Measurements from ENCODE around the gene CCDC196.

The CCDC196 gene

DNA sequence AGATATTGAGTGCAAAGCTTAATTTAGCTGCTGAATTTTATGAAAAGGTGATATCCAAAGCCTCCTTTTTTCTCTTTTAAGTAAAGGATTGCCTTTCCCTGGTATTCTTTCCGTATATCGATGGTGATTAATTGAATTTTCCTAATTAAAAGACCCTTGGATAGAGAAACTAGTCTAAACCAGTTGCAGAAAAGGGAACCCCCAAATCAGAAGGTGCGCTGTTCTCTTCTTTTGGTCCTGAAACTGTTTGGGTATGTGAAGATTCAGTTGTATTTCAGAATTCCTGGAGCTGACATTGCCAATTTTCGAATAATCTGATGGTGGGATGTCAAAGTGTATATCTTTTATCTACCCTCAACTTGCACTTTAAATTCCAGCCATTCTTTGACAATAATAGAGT lies 23.7 kb downstream of the CCDC196 start:
- Histone ChIP-seq H3K4me1 (ENCODE audit: control insufficient read depth, insufficient read depth, low read length) (peaks cover 8% of the 10 kb centered on the region), H3K4me3 (ENCODE audit: low read depth, low read length) (peak overlapping the region; percentile 93), H3K27ac (ENCODE audit: extremely low read depth, low read depth, low read length) (no peak overlapping the region), H3K36me3 (ENCODE audit: control insufficient read depth in 2 of 2, insufficient read depth in 1 of 2, low read length in 2 of 2) (no peaks in the 10 kb centered on the region), H3K9me3 (ENCODE audit: control insufficient read depth, insufficient read depth, low read depth, low read length) (no peaks in the 10 kb centered on the region)
- ChIA-PET CTCF (no interaction called here), POLR2A (no interaction called here)
- no peak for TF ChIP-seq OVOL3 (tag by site-specific recombination; IDR thresholded peaks at IDR 0.05)
- TF ChIP-seq ZSCAN23 (tag by site-specific recombination; IDR thresholded peaks at IDR 0.05): no peak
- TF ChIP-seq SP2 (tag by site-specific recombination; IDR thresholded peaks at IDR 0.05): no peak
- TF ChIP-seq ZBTB21 (tag by site-specific recombination; IDR thresholded peaks at IDR 0.05): no peak
- TF ChIP-seq ZNF529 (tag by site-specific recombination; IDR thresholded peaks at IDR 0.05; ENCODE audit: insufficient replicate concordance): no peak
- TF ChIP-seq, protein P1, sequence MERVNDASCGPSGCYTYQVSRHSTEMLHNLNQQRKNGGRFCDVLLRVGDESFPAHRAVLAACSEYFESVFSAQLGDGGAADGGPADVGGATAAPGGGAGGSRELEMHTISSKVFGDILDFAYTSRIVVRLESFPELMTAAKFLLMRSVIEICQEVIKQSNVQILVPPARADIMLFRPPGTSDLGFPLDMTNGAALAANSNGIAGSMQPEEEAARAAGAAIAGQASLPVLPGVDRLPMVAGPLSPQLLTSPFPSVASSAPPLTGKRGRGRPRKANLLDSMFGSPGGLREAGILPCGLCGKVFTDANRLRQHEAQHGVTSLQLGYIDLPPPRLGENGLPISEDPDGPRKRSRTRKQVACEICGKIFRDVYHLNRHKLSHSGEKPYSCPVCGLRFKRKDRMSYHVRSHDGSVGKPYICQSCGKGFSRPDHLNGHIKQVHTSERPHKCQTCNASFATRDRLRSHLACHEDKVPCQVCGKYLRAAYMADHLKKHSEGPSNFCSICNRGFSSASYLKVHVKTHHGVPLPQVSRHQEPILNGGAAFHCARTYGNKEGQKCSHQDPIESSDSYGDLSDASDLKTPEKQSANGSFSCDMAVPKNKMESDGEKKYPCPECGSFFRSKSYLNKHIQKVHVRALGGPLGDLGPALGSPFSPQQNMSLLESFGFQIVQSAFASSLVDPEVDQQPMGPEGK (tag by site-specific recombination; IDR thresholded peaks at IDR 0.05): no peak
- TF ChIP-seq ZNF37A (tag by site-specific recombination; IDR thresholded peaks at IDR 0.05): no peak
- TF ChIP-seq, protein P2, sequence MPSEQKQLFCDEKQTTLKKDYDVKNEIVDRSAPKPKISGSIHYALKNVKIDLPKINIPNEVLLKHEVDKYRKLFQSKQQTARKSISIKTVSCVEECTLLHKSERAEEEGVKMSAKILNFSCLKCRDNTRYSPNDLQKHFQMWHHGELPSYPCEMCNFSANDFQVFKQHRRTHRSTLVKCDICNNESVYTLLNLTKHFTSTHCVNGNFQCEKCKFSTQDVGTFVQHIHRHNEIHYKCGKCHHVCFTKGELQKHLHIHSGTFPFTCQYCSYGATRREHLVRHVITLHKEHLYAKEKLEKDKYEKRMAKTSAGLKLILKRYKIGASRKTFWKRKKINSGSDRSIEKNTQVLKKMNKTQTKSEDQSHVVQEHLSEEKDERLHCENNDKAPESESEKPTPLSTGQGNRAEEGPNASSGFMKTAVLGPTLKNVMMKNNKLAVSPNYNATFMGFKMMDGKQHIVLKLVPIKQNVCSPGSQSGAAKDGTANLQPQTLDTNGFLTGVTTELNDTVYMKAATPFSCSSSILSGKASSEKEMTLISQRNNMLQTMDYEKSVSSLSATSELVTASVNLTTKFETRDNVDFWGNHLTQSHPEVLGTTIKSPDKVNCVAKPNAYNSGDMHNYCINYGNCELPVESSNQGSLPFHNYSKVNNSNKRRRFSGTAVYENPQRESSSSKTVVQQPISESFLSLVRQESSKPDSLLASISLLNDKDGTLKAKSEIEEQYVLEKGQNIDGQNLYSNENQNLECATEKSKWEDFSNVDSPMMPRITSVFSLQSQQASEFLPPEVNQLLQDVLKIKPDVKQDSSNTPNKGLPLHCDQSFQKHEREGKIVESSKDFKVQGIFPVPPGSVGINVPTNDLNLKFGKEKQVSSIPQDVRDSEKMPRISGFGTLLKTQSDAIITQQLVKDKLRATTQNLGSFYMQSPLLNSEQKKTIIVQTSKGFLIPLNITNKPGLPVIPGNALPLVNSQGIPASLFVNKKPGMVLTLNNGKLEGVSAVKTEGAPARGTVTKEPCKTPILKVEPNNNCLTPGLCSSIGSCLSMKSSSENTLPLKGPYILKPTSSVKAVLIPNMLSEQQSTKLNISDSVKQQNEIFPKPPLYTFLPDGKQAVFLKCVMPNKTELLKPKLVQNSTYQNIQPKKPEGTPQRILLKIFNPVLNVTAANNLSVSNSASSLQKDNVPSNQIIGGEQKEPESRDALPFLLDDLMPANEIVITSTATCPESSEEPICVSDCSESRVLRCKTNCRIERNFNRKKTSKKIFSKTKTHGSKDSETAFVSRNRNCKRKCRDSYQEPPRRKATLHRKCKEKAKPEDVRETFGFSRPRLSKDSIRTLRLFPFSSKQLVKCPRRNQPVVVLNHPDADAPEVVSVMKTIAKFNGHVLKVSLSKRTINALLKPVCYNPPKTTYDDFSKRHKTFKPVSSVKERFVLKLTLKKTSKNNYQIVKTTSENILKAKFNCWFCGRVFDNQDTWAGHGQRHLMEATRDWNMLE (tag by site-specific recombination; conservative IDR thresholded peaks at IDR 0.05; ENCODE audit: low read depth): no peak
- TF ChIP-seq, protein P3, sequence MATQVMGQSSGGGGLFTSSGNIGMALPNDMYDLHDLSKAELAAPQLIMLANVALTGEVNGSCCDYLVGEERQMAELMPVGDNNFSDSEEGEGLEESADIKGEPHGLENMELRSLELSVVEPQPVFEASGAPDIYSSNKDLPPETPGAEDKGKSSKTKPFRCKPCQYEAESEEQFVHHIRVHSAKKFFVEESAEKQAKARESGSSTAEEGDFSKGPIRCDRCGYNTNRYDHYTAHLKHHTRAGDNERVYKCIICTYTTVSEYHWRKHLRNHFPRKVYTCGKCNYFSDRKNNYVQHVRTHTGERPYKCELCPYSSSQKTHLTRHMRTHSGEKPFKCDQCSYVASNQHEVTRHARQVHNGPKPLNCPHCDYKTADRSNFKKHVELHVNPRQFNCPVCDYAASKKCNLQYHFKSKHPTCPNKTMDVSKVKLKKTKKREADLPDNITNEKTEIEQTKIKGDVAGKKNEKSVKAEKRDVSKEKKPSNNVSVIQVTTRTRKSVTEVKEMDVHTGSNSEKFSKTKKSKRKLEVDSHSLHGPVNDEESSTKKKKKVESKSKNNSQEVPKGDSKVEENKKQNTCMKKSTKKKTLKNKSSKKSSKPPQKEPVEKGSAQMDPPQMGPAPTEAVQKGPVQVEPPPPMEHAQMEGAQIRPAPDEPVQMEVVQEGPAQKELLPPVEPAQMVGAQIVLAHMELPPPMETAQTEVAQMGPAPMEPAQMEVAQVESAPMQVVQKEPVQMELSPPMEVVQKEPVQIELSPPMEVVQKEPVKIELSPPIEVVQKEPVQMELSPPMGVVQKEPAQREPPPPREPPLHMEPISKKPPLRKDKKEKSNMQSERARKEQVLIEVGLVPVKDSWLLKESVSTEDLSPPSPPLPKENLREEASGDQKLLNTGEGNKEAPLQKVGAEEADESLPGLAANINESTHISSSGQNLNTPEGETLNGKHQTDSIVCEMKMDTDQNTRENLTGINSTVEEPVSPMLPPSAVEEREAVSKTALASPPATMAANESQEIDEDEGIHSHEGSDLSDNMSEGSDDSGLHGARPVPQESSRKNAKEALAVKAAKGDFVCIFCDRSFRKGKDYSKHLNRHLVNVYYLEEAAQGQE (tag by site-specific recombination; IDR thresholded peaks at IDR 0.05): peak; percentile 82

DNA sequence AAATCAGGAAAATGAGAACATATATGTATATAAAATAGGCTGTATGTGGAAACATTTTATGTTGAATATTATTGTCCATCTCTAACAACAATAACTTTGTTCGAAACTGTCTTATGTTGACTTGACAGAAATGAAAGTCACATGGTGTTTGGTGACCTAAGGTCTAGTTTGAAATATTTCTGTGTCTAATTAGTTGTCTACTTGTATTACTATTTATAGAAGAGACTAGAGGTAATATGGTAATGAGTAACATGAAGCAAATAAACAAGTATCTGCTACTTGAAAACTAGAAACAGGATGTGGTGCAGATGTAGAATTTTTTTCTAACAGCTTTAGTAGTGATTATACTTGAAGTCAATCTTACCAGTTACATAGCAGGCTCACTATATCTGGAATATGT lies 25.7 kb downstream of the CCDC196 start:
- H3K36me3 ChIP-seq (ENCODE audit: control insufficient read depth in 2 of 2, insufficient read depth in 1 of 2, low read length in 2 of 2): no peaks in the 10 kb centered on the region
- CTCF ChIA-PET: no interaction called here
- POLR2A ChIA-PET: no interaction called here

More for the DNA sequence above, 25.7 kb downstream of the CCDC196 start:
- TF ChIP-seq ZNF114 (tag by site-specific recombination; IDR thresholded peaks at IDR 0.05) (no peak), ZNF830 (tag by site-specific recombination; IDR thresholded peaks at IDR 0.05; ENCODE audit: low read depth) (no peak), RBAK (tag by site-specific recombination; IDR thresholded peaks at IDR 0.05) (no peak), ZNF138 (tag by site-specific recombination; IDR thresholded peaks at IDR 0.05; ENCODE audit: borderline replicate concordance) (no peak), EGR2 (tag by site-specific recombination; IDR thresholded peaks at IDR 0.05; ENCODE audit: low read depth) (no peak), OVOL3 (tag by site-specific recombination; IDR thresholded peaks at IDR 0.05) (no peak), ZFP37 (tag by site-specific recombination; IDR thresholded peaks at IDR 0.05) (no peak), ZNF677 (tag by site-specific recombination; IDR thresholded peaks at IDR 0.05) (no peak), ZNF416 (tag by site-specific recombination; IDR thresholded peaks at IDR 0.05) (no peak), ZNF658 (tag by site-specific recombination; IDR thresholded peaks at IDR 0.05) (no peak), ZNF843 (tag by site-specific recombination; IDR thresholded peaks at IDR 0.05) (no peak), YY2 (tag by site-specific recombination; IDR thresholded peaks at IDR 0.05) (no peak)
- TF ChIP-seq, protein P4, sequence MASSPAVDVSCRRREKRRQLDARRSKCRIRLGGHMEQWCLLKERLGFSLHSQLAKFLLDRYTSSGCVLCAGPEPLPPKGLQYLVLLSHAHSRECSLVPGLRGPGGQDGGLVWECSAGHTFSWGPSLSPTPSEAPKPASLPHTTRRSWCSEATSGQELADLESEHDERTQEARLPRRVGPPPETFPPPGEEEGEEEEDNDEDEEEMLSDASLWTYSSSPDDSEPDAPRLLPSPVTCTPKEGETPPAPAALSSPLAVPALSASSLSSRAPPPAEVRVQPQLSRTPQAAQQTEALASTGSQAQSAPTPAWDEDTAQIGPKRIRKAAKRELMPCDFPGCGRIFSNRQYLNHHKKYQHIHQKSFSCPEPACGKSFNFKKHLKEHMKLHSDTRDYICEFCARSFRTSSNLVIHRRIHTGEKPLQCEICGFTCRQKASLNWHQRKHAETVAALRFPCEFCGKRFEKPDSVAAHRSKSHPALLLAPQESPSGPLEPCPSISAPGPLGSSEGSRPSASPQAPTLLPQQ (tag by site-specific recombination; IDR thresholded peaks at IDR 0.05): no peak
- TF ChIP-seq, protein P5, sequence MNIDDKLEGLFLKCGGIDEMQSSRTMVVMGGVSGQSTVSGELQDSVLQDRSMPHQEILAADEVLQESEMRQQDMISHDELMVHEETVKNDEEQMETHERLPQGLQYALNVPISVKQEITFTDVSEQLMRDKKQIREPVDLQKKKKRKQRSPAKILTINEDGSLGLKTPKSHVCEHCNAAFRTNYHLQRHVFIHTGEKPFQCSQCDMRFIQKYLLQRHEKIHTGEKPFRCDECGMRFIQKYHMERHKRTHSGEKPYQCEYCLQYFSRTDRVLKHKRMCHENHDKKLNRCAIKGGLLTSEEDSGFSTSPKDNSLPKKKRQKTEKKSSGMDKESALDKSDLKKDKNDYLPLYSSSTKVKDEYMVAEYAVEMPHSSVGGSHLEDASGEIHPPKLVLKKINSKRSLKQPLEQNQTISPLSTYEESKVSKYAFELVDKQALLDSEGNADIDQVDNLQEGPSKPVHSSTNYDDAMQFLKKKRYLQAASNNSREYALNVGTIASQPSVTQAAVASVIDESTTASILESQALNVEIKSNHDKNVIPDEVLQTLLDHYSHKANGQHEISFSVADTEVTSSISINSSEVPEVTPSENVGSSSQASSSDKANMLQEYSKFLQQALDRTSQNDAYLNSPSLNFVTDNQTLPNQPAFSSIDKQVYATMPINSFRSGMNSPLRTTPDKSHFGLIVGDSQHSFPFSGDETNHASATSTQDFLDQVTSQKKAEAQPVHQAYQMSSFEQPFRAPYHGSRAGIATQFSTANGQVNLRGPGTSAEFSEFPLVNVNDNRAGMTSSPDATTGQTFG (tag by site-specific recombination; IDR thresholded peaks at IDR 0.05; ENCODE audit: borderline replicate concordance): no peak
- Histone ChIP-seq H3K4me1 (ENCODE audit: control insufficient read depth, insufficient read depth, low read length) (peaks cover 8% of the 10 kb centered on the region), H3K27ac (ENCODE audit: extremely low read depth, low read depth, low read length) (no peak overlapping the region), H3K4me3 (ENCODE audit: low read depth, low read length) (no peak overlapping the region), H3K9me3 (ENCODE audit: control insufficient read depth, insufficient read depth, low read depth, low read length) (no peaks in the 10 kb centered on the region)
